AG09319 (cell line): Measurements from ENCODE around the gene FCSK.

Experiments
- DNase-seq: peaks from one replicate; pipeline ENCODE4 v3.0.0-alpha.2; 2010; ENCODE audit warnings: low read depth; ENCODE audit errors: extremely low read depth
- CTCF ChIP-seq: IDR thresholded peaks from 2 replicates; pipeline ENCODE4 v1.5.1; 2011; ENCODE audit warnings: low read depth, mild to moderate bottlenecking, inconsistent platforms, low read length, moderate library complexity

FCSK gene

GRCh38 chr16:70480127-70481105 lies 26.0 kb downstream of the FCSK start:
- DNase-seq, result no peak
- TF ChIP-seq CTCF, result no peak

- no peak for TF ChIP-seq CTCF
- no peak for DNase-seq
Observed at GRCh38 chr16:70481929-70482536, 27.6 kb downstream of the FCSK start.

GRCh38 chr16:70482624-70483023 lies 28.2 kb downstream of the FCSK start:
- DNase-seq, result no peak
- no peak for TF ChIP-seq CTCF

- no peak for DNase-seq
- no peak for TF ChIP-seq CTCF
Observed at GRCh38 chr16:70483426-70483825, 29.0 kb downstream of the FCSK start.

- no peak for TF ChIP-seq CTCF
- no peak for DNase-seq
Observed at GRCh38 chr16:70484867-70485266, 30.5 kb downstream of the FCSK start.

GRCh38 chr16:70490261-70490660 lies 35.9 kb downstream of the FCSK start:
- no peak for DNase-seq
- no peak for TF ChIP-seq CTCF

- DNase-seq, result no peak
- TF ChIP-seq CTCF, result no peak
Observed at GRCh38 chr16:70493802-70494201, 39.4 kb downstream of the FCSK start.
